Skeletal muscle cell (primary cell): Measurements from ENCODE around the gene UPK2.
"Not testable (repeated sequence)": the region's sequence is repeated elsewhere in the genome, so short reads cannot be mapped to it uniquely, and the experiment has no call there.

Experiments
- DNase-seq: peaks from one replicate; pipeline ENCODE4 v3.0.0-alpha.2; 2010; ENCODE audit warnings: low read depth
- H3K4me3 ChIP-seq: 2 replicates; pipeline ENCODE4 v1.5.1; 2011; ENCODE audit warnings: low read depth, mild to moderate bottlenecking, control low read depth, low read length, moderate library complexity

UPK2 gene

DNA sequence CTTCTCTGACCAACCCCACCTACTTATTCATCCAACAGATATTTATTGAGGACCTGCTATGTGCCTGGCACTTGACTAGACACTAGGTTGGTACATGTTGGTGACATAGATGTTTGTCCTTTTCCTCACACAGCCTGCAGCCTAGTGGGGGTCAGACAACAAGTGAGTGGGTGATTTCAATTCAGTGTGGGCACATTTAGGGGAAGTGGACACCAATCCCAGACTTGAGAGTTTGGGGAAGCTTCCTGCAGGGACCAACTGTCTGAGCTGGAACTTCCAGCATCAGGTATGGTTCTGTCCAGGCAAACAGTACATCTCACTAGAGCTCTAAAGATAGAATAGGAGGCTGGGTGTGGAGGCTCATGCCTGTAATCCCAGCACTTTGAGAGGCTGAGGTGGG is 24.5 kb upstream of the UPK2 start:
- H3K4me3 ChIP-seq: no peak overlapping the region
- DNase-seq: no peak

DNA sequence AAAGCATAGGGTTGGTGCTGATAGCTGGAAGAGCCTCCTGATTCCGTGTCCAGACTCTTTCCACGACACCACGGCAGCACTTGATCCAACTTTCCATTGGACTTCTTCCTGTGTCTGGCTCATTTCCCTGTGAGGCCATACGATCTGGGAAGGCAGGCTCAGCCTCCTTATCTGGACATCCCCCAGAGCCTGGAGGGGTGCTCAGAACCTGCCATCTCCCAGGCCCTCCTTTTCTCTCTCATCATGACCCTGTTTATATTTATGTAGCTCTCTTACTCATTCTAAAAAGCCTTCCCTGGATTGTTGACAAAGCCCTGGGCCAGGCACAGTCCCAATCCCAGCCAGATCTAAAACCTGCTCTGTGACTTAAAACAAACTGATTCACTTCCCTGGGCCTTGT is 22.6 kb upstream of the UPK2 start:
- H3K4me3 ChIP-seq: no peak overlapping the region
- no peak for DNase-seq

DNA sequence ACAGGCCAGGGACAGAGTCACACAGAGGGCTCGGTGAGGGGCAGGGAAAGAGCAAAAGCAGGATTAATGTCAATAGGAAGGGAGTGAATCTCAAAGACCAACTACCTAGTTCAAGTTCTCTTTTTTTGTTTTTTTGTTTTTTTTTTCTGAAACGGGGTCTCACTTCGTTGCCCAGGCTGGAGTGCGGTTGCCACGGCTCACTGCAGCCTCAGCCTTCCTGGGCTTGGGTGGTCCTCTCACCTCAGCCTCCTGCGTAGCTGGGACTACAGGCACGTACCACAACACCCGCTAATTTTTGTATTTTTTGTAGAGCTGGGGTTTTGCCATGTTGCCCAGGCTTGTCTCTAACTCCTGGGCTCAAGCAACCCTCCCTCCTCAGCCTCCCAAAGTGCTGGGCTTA is 20.7 kb upstream of the UPK2 start:
- DNase-seq: no peak

DNA sequence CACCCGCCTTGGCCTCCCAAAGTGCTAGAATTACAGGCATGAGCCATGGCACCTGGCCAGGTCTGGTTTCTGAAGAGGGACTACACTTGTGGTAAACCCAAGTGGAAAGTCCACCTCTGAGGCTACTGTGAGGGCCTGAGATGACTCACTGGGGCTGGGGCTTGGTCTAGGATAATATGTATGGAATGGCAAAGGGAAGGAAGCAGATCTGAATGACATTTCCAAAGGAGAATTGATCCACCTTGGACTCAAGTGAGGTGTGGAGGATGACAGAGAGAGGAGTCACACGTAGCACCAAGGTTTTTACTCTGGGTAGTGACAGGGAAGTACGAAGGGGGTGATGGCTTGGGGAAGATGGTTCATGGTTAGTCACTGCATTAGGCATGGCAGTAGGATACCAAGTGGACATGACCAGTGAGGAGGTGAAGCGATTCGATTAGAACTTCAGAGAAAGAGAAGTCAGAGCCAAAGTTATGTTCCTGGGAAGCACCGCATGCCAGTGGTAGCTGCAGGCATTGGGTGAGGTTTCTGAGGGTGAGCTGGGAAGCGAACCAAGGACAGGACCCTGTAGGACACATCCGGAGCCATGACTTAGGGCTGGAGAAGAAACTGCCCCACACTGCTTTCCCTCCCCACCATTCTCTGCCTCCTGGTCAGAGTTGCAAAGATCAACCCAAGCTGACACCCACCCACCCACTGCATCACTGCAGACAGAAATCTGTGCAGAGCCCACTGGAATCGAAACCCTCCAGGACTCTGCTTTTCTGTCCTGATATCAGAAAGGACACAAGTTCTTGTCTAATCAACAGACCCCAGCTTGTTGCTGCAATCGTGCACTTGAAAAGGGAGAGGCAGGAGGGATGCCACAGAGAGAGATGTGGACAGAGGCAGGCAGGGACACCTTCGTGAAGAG is 17.4 kb upstream of the UPK2 start:
- no peak overlapping the region for H3K4me3 ChIP-seq
- DNase-seq: no peak

More for the DNA sequence above, 20.7 kb upstream of the UPK2 start:
- no peak overlapping the region for H3K4me3 ChIP-seq

DNA sequence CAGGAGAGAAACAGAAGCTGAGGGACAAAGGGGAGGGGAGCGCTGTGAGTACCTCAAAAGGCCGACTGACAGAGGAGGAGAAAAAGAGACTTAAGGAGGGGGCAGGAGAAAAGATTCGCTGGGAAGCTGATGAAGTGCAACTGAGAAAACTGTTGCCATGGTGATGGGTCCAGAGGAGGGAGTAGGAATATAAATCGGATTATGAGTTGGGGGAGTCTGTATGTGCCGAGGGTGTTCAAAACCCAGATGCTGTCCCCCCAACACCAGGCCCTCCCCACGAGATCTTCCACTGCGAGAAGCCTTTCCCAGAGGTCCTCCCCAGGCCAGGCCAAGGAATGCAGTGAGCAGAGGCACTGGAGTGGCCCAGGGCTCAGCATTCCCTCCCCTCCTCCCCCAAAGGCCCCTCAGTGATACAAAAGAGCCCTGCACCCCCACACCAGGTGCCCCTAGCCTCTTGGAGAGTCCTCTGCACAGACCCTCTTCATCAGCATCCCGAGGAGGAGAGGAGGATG is 16.6 kb upstream of the UPK2 start:
- no peak for DNase-seq
- no peak overlapping the region for H3K4me3 ChIP-seq

DNA sequence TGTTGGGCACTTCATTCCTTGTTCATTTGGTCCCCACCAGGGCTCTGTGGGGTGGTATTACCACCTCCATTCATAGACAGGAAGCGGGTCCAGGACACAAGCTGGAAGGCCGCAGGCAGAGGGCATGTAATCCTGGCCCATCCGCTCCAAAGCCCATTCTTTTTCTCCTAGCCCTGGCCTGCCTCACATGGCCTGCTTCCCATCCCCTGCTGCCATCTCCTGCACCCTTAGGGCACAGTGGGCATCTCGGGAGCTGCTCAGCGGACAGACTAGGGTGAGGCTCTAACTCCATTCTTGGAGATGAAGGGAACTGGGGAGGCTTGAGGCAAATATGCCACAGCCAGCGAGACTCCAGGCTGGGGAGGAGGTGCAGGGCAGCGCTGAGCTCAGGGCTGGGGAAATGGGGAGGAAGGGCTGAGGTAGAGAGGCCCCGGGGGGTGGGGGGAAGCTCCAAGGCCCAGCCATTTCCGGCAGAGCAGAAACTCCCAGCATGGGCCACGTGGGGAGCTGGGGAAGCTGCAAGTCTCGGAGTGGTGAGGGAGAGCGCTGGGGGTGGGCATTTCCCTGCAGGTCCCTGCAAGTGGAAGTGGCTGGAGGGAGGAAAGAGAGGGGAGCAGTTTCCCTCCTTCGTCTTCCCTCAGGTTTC is 16.0 kb upstream of the UPK2 start:
- H3K4me3 ChIP-seq: no peak overlapping the region
- DNase-seq: no peak

DNA sequence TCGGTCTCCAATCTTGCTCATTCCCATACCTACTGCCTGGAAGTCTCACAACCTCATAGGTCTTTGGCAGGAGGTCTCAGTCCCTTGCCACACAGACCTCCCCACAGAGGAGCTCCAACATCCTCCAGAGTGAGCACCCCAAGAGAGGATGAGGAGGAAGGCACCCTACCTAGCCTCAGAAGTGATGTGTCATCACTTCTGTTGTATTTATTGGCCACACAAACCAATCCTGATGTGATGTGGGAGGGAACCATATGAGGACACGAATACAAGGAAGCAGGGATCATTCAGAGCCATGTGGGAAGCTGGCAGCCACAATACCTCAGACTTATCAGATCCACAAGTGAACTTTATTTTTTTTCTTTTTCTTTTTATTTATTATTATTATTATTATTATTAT is 9.0 kb upstream of the UPK2 start:
- DNase-seq: no peak
- H3K4me3 ChIP-seq: no peak overlapping the region

DNA sequence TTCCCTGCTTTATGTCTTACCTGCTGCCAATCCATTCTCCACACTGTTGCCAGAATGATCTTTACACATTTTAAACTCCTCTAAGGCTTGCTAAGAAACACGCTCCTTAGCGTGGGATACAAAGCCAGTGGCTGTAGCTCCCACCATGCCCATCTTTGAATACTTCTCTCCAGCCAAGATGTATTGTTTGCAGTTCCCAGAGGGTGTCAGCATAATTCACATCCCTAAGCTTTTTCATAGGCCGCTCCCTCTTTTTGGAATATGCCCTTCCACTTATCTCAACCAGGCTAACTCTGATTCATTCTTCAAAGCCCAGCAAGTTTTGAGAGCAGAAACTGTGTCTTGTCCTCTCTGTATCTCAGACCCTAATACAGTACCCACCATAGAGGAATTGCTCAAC is 8.1 kb upstream of the UPK2 start:
- no peak for DNase-seq
- no peak overlapping the region for H3K4me3 ChIP-seq

DNA sequence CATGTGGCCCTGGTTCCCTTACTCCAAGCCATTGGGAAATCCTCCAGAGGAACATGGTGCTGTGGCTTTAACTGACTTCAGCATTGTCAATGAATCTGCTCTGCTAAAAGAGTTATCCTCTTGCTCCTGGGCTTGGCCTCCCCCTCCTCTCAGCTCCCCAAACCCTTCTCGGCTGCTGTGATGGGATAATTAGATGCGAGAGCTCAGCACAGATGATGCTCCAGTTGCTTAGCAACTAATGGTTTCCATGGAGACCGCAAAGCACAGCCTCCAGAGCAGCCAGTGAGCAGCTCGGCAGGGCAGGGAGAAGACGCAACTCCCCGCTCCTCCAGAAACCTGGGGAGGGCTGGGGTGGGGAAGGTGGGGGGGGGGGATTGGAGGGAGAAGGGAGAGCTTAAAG is 2.8 kb upstream of the UPK2 start:
- no peak overlapping the region for H3K4me3 ChIP-seq
- no peak for DNase-seq

DNA sequence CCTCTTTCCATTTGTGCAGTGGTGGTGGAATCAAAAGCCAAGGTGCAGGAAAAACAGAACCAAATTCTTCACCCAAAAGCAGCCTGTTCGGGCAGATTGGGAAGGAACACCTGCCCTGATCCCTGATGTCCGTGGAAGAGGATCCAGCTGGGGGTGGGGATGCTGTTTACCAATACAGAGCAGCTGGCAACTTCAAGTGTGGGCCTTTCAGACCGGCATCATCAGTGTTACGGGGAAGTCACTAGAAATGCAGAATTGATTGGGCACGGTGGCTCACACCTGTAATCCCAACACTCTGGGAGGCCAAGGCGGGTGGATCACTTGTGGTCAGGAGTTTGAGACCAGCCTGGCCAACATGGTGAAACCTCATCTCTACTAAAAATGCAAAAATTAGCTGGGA is 2.1 kb upstream of the UPK2 start:
- not testable (repeated sequence) for DNase-seq, H3K4me3 ChIP-seq

DNA sequence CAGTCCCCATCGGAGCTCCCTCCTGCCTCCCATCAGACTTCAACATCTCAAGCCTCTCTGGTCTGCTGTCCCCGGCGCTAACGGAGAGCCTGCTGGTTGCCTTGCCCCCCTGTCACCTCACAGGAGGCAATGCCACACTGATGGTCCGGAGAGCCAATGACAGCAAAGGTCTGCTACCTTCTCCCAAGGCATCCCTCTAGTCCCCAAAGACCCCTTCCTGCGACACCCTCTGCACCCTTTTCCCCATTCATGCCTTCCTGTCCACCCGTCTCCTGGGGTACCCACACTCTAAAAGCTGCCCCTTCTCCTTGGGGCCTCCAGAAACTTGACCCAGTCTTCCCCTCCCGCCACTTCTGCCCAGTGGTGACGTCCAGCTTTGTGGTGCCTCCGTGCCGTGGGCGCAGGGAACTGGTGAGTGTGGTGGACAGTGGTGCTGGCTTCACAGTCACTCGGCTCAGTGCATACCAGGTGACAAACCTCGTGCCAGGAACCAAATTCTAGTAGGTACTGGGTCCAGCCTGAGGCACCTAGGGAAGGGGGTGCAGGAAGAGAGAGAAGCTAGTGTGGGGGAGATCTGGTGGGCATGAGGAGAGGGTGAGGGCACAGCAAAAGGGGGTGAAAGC is 860 bp downstream of the UPK2 start:
- H3K4me3 ChIP-seq: no peak overlapping the region
- no peak for DNase-seq

DNA sequence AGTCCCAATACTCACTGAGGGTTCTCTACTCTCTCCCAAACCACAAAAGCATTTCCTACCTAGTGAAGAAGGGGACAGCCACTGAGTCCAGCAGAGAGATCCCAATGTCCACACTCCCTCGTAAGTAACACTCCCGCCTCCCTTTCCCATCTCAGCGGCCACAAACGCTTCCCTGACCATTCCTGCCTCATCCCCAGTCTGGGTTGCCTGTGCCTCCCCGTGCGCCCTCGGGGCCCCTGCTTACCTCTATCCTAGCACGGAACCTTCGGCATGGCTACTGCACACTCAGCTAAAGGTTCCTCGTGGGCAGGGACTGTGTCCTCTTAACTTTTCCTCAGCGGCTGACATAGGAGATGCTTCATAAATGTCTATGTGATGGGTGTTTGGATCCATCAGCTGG is 1.5 kb downstream of the UPK2 start:
- H3K4me3 ChIP-seq: no peak overlapping the region
- DNase-seq: no peak

DNA sequence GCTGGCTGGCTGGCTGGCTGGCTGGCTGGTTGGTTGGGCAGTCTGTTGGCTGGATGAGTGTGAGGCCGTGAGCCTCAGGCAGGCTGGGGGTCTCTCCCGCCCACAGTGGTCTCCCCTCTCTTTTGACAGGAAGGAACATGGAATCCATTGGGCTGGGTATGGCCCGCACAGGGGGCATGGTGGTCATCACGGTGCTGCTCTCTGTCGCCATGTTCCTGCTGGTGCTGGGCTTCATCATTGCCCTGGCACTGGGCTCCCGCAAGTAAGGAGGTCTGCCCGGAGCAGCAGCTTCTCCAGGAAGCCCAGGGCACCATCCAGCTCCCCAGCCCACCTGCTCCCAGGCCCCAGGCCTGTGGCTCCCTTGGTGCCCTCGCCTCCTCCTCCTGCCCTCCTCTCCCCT is 1.9 kb downstream of the UPK2 start:
- no peak overlapping the region for H3K4me3 ChIP-seq
- no peak for DNase-seq

DNA sequence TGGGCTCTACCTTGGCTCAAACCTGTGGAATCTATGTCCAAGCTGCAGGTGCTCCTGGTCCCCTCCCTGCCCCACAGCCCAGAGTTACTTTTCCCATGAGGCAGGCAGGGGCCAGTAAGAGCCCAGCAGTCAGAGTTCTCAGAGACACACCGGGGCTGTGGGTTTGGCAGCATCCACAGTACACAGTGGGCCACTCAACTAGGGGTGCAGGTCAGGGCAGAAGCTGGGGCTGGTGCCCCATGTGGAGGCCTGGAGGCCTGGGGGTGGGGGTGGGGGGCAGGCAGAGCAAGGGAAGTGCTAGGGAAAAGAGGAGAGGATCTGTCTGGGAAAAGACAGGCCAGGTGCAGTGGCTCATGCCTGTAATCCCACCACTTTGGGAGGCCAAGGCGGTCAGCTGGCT is 2.5 kb downstream of the UPK2 start:
- DNase-seq: no peak
- H3K4me3 ChIP-seq: no peak overlapping the region

DNA sequence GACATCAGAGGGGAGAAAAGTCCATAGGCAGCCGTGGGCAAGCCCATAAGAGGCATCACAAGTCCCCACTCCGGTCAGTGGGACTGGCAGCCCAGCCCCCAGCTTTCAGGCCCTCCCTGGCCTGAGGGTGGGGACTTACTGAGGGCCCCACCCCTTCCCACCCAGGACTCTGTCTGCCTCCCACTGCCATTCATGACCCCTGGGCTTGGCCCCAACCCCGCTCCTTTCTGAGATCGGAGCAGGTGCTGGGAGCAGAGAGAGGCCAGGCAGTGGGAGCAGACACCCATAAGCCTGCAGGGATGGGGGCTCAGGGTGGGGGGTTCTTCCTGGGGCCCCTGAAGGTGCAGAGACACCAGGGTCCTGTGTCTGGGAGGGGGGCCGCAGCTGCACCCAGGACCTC is 5.1 kb downstream of the UPK2 start:
- H3K4me3 ChIP-seq: no peak overlapping the region
- DNase-seq: no peak

DNA sequence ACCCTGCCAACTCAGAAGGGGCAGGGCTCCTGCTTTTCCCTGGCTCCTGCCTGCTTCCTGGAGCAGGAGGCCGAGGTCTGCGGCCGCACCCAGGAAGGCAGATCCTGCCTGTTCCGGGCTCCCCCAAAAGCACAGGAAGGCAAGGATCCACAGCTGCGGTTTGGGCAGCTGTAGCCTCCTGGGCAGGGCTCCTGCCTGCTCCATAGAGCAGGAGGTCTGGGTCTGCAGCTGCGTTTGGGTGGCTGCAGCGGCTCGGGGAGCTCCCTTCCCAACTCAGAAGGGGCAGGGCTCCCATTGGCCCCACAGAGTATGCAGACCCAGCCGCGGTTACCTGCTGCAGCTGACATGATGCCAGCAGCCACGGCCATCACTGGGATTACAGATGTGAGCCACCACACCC is 5.5 kb downstream of the UPK2 start:
- no peak overlapping the region for H3K4me3 ChIP-seq
- DNase-seq: no peak

DNA sequence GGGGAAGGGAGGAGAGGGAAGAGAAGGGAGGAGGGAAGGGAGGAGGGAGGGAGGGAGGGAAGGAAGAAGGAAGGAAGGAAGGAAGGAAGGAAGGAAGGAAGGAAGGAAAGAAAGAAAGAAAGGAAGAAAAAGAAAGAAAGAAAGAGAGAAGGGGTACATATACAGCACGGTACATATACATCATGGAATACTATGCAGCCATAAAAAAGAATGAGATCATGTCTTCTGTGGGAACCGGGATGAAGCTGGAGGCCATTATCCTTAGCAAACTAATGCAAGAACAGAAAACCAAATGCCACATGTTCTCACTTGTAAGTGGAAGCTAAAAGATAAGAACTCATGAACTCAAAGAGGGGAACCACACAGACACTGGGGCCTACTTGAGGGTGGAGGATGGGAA is 13.4 kb downstream of the UPK2 start:
- H3K4me3 ChIP-seq, DNase-seq: not testable (repeated sequence)

DNA sequence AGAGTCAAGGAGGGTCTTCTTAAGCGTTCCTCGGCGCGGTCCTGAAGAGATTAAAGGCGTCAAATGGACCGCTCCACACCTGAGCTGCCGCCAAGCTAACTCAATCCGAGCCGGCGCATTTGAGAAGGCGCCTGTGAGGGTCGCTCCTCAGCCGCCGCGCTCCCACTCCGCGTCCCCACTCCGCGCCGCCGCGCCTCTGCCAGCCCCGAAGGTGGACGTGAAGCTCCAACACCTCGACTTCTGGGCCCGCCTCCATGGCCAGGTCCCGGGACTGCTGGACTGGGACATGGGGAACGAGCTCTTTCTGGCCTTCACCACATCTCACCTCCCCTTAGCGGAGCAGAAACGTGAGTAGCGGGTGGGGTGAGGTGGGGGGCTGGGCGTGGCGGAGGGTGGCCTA is 15.5 kb downstream of the UPK2 start, which contains the start of gene FOXR1:
FOXR1 (plus strand) TSS at position 116 of the 400 bp plus-strand sequence; CDS start at position 287, 171 bp downstream.
- DNase-seq: no peak
- H3K4me3 ChIP-seq: no peak within 1 kb of the TSS

DNA sequence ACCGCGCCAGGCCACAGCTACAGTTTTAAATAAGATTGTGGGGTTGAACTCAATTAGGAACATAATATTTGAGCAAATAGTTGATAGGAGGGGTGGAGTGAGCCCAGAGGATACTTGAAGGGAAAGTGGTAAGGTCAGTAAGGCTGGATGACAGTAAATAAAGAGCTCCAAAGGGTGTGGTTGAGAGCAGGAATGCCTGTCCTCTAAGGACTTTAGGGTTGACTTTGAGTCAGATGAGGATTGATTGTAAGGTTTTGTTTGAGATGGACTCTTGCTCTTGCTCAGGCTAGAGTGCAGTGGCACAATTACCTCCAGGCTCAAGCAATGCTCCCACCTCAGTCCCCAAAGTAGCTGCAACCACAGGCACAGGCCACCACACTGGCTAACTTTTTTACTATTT is 17.9 kb downstream of the UPK2 start:
- no peak overlapping the region for H3K4me3 ChIP-seq
- no peak for DNase-seq
